ENCODE data around the gene GLO1.

The GLO1 gene

GRCh38 chr6:38702558-38703397, at the start of gene GLO1:
Gene GLO1 (minus strand): TSS chr6:38703145. CDS start chr6:38703054, 91 bp downstream.
- H3K4me1 Mint-ChIP-seq (ENCODE audit: low read depth), result peaks cover 47% of the 10 kb centered on the region
- DNase-seq (ENCODE audit: low spot score), result peak; percentile 98
- H3K27me3 Mint-ChIP-seq (ENCODE audit: low read depth), result peaks cover 9% of the 10 kb centered on the region
- peak within 1 kb of the TSS; percentile 91 for H3K4me3 Mint-ChIP-seq
- peak within 1 kb of the TSS; percentile 92 for H3K27ac Mint-ChIP-seq
- peaks cover 39% of the 10 kb centered on the region for H3K36me3 Mint-ChIP-seq (ENCODE audit: low read depth)
- peaks cover 18% of the 10 kb centered on the region for H3K9me3 Mint-ChIP-seq

DNA sequence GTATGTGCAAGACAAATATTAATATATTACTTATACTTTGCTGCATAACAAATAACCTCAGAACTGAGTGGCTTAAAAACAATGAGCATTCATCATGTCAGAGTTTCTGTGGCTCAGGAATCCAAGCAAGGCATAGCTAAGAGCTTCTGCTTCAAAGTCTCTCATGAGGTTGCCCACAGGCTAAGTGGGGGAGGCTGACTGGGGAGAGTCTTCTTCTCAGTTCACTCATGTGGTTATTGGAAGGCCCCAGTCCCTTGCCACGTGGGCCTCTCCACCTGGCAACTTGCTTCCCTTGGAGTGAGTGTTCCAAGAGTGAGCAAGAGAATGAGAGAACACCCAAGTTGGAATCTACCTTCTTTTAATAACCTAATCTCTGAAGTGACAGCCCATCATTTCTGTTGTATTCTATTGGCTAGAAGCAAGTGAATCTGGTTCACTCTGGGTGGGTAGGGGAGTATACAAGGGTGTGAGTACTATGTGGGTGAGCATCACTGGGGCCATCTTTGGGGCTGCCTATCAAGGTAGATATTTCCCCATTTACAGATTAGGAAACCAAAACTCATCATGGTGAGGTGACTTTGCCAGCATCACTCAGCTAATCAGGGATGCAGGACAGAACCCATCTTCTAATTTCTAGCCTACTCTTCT, 48.1 kb upstream of the GLO1 start:
- H3K4me1 Mint-ChIP-seq (ENCODE audit: low read depth), result no peaks in the 10 kb centered on the region
- H3K4me3 Mint-ChIP-seq, result no peak overlapping the region
- no peaks in the 10 kb centered on the region for H3K9me3 Mint-ChIP-seq
- H3K36me3 Mint-ChIP-seq (ENCODE audit: low read depth), result no peaks in the 10 kb centered on the region
- peaks cover 7% of the 10 kb centered on the region for H3K27me3 Mint-ChIP-seq (ENCODE audit: low read depth)
- no peak overlapping the region for H3K27ac Mint-ChIP-seq
- no peak for DNase-seq (ENCODE audit: low spot score)

GRCh38 chr6:38749473-38749872, 46.5 kb upstream of the GLO1 start:
- peaks cover 14% of the 10 kb centered on the region for H3K27me3 Mint-ChIP-seq (ENCODE audit: low read depth)
- no peak for DNase-seq (ENCODE audit: low spot score)
- no peak overlapping the region for H3K4me3 Mint-ChIP-seq
- H3K27ac Mint-ChIP-seq, result no peak overlapping the region
- H3K4me1 Mint-ChIP-seq (ENCODE audit: low read depth), result no peaks in the 10 kb centered on the region
- H3K36me3 Mint-ChIP-seq (ENCODE audit: low read depth), result no peaks in the 10 kb centered on the region
- no peaks in the 10 kb centered on the region for H3K9me3 Mint-ChIP-seq

DNA sequence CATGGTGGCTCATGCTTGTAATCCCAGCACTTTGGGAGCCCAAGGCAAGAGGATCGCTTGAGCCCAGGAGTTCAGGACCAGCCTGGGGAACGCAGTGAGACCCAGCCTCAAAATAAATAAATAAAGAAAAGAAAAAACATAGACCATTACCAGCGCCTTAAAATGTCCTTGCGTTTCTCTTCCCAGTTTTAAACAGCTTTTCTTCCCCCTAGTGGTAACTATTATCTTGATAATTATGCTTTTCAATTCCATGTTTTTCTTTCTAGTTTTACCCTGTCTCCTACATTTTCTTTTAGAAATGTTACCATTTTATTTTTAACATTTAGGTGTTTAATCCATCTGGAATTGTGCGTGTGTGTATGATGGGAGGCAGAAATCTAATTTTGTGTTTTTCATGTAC, 36.6 kb upstream of the GLO1 start:
- Mint-ChIP-seq H3K4me3 (no peak overlapping the region), H3K9me3 (no peaks in the 10 kb centered on the region), H3K4me1 (ENCODE audit: low read depth) (peaks cover 2% of the 10 kb centered on the region), H3K27ac (no peak overlapping the region), H3K36me3 (ENCODE audit: low read depth) (no peaks in the 10 kb centered on the region), H3K27me3 (ENCODE audit: low read depth) (peaks cover 64% of the 10 kb centered on the region)
- no peak for DNase-seq (ENCODE audit: low spot score)

DNA sequence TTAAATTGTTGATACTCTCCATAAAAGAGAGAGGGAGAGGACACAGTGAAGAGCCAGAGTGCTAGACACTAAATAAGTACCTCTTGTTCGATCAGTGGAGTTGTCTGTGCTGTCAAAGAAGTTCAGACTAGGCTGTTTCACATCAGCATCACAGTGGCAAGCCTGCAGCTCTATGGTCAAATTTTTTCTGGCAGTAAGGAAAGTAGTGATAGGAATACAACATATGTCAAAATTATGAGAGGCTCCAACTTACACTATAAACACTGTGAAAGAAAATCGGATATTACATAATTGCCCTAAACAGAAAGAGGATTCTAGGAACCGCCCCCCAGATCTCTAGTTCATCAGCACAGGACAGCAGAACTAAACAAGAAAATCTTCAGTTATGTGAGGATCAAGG, 35.3 kb upstream of the GLO1 start:
- Mint-ChIP-seq H3K9me3 (no peaks in the 10 kb centered on the region), H3K4me1 (ENCODE audit: low read depth) (peaks cover 3% of the 10 kb centered on the region), H3K4me3 (no peak overlapping the region), H3K27ac (no peak overlapping the region), H3K27me3 (ENCODE audit: low read depth) (peaks cover 61% of the 10 kb centered on the region), H3K36me3 (ENCODE audit: low read depth) (no peaks in the 10 kb centered on the region)
- DNase-seq (ENCODE audit: low spot score), result no peak

- Mint-ChIP-seq H3K27me3 (ENCODE audit: low read depth) (peaks cover 62% of the 10 kb centered on the region), H3K9me3 (no peaks in the 10 kb centered on the region), H3K4me1 (ENCODE audit: low read depth) (peaks cover 3% of the 10 kb centered on the region), H3K4me3 (no peak overlapping the region), H3K27ac (no peak overlapping the region), H3K36me3 (ENCODE audit: low read depth) (no peaks in the 10 kb centered on the region)
- DNase-seq (ENCODE audit: low spot score), result no peak
Measured at GRCh38 chr6:38736951-38737350, 34.0 kb upstream of the GLO1 start.

DNA sequence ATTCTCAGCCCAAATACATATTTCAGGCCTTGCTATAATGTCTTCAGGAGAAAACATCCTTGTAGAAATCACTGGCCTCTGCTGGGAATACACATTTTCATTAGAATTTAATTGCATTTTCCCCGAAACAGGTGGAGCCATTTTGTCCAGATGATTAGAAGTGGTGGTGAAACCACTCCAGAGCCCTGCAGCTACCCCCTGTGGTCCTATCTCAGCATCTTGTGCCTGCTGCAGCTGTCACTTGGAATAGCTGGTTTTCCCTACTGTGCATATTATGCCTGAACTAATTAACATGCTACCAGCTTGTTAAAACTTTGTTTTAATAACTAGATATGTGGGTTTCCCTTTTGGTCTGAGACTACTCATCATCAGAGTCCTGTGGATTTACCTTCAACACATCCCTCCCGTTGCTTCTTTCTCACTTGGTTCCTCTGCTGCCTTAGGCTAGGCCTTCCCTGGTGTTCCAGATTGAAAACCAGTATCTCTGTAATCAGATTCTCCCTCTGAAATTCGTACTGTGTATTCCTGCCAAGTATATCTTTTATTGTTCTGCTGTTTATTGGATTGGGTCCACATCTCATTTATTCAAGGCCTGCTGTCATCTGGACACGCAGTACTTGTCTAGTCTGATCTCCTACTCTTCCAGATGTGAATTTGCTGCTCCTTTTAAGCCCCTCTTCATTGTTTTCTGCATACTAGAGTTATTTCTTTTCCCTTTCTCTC, 27.4 kb upstream of the GLO1 start:
- no peak for DNase-seq (ENCODE audit: low spot score)
- Mint-ChIP-seq H3K4me3 (no peak overlapping the region), H3K27ac (no peak overlapping the region), H3K36me3 (ENCODE audit: low read depth) (peaks cover 2% of the 10 kb centered on the region), H3K9me3 (no peaks in the 10 kb centered on the region), H3K27me3 (ENCODE audit: low read depth) (peaks cover 23% of the 10 kb centered on the region), H3K4me1 (ENCODE audit: low read depth) (peaks cover 15% of the 10 kb centered on the region)

DNA sequence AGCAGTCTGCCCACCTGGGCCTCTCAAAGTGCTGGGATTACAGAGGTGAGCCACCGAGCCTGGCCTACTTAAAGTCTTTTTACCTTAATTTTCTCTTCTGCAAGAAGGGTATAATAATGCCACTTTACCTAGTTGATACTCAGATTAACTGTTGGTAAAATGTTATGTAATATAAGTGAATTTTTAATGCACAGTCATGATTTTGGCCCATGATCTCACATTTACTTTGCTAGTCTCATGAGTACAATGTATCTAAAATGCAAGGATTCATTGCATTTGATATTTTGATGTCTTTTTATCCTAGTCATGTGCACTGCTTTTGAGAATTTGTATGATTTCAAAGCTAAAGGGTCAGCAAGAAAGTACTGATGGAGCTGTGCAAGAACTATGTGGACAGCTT, 25.3 kb upstream of the GLO1 start:
- Mint-ChIP-seq H3K4me3 (no peak overlapping the region), H3K36me3 (ENCODE audit: low read depth) (peaks cover 2% of the 10 kb centered on the region), H3K27me3 (ENCODE audit: low read depth) (peaks cover 16% of the 10 kb centered on the region), H3K27ac (no peak overlapping the region), H3K4me1 (ENCODE audit: low read depth) (peaks cover 15% of the 10 kb centered on the region), H3K9me3 (no peaks in the 10 kb centered on the region)
- DNase-seq (ENCODE audit: low spot score), result no peak

DNA sequence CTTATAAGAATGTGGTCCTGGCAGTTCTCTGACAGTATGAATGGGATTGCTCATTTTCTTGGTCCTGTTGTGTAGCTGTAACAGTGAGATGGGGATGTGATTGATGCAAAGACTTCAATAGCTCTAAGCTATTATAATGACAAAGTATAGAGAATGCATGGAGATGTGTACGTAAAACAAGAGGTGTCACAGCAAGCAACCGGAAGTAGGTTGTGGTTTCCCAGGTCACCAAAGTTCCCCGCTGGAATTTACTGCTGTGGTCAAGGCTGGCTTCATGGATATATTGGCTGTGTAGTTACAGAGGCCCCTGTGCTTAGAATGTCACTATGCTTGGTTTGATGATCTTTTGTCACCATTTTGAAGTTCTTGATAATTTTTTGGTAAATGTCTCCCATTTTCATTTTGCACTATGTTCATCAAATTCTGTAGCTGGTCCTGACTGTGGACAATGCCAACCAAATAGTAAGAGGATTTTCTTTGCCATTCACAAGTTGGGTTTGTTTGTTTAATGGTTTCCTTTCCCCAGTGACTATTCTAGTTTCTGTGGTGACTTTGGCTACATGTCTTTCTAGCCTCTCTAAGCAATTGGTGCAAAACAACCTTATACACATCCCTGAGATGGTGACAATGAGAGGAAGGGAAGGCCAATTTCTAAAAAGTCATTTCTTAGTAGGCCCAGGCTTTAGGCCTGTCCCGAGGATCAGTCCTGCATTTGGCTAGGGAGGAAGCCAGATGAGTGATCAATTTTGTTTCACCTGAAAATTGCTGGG, 22.7 kb upstream of the GLO1 start:
- peaks cover 2% of the 10 kb centered on the region for H3K36me3 Mint-ChIP-seq (ENCODE audit: low read depth)
- DNase-seq (ENCODE audit: low spot score), result peak; percentile 13
- H3K4me3 Mint-ChIP-seq, result peak overlapping the region; percentile 15
- peak overlapping the region; percentile 47 for H3K27ac Mint-ChIP-seq
- peaks cover 14% of the 10 kb centered on the region for H3K27me3 Mint-ChIP-seq (ENCODE audit: low read depth)
- peaks cover 15% of the 10 kb centered on the region for H3K4me1 Mint-ChIP-seq (ENCODE audit: low read depth)
- no peaks in the 10 kb centered on the region for H3K9me3 Mint-ChIP-seq

DNA sequence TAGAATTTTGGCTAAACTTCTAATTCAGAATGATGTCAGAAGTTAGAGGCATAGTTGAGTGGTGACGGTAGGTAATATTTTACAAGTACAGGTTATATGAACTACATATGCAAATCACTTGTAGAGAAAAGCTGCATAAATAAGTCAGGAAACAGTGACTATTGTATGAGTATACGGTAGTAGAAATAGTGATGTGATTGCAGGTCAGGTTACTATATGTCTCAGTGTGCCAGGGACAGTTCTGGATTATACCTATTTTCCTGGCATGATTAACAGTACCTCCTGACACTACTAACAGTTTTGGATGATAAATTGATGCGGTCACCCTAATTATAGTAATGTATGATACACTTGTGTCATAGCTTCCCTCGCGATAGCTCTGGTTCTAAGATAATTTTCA, 21.4 kb upstream of the GLO1 start:
- H3K4me3 Mint-ChIP-seq, result no peak overlapping the region
- no peak overlapping the region for H3K27ac Mint-ChIP-seq
- H3K9me3 Mint-ChIP-seq, result no peaks in the 10 kb centered on the region
- H3K27me3 Mint-ChIP-seq (ENCODE audit: low read depth), result peaks cover 19% of the 10 kb centered on the region
- DNase-seq (ENCODE audit: low spot score), result no peak
- peaks cover 18% of the 10 kb centered on the region for H3K4me1 Mint-ChIP-seq (ENCODE audit: low read depth)
- peaks cover 2% of the 10 kb centered on the region for H3K36me3 Mint-ChIP-seq (ENCODE audit: low read depth)

GRCh38 chr6:38723783-38724182, 20.8 kb upstream of the GLO1 start:
- peaks cover 18% of the 10 kb centered on the region for H3K4me1 Mint-ChIP-seq (ENCODE audit: low read depth)

GRCh38 chr6:38722727-38723334, 19.9 kb upstream of the GLO1 start:
- no peak for DNase-seq (ENCODE audit: low spot score)
- H3K9me3 Mint-ChIP-seq, result no peaks in the 10 kb centered on the region
- no peak overlapping the region for H3K27ac Mint-ChIP-seq
- peaks cover 18% of the 10 kb centered on the region for H3K4me1 Mint-ChIP-seq (ENCODE audit: low read depth)
- H3K4me3 Mint-ChIP-seq, result no peak overlapping the region
- H3K27me3 Mint-ChIP-seq (ENCODE audit: low read depth), result peaks cover 28% of the 10 kb centered on the region
- peaks cover 2% of the 10 kb centered on the region for H3K36me3 Mint-ChIP-seq (ENCODE audit: low read depth)

More at GRCh38 chr6:38723783-38724182, 20.8 kb upstream of the GLO1 start:
- Mint-ChIP-seq H3K27ac (no peak overlapping the region), H3K27me3 (ENCODE audit: low read depth) (peaks cover 24% of the 10 kb centered on the region), H3K9me3 (no peaks in the 10 kb centered on the region), H3K36me3 (ENCODE audit: low read depth) (peaks cover 2% of the 10 kb centered on the region), H3K4me3 (no peak overlapping the region)
- no peak for DNase-seq (ENCODE audit: low spot score)

- H3K27ac Mint-ChIP-seq, result no peak overlapping the region
- H3K9me3 Mint-ChIP-seq, result no peaks in the 10 kb centered on the region
- peaks cover 18% of the 10 kb centered on the region for H3K4me1 Mint-ChIP-seq (ENCODE audit: low read depth)
- H3K27me3 Mint-ChIP-seq (ENCODE audit: low read depth), result peaks cover 30% of the 10 kb centered on the region
- H3K36me3 Mint-ChIP-seq (ENCODE audit: low read depth), result peaks cover 2% of the 10 kb centered on the region
- H3K4me3 Mint-ChIP-seq, result no peak overlapping the region
- no peak for DNase-seq (ENCODE audit: low spot score)
Measured at GRCh38 chr6:38722038-38722437, 19.1 kb upstream of the GLO1 start.
